DMS153 (cell line): ENCODE data around the gene TRIM8.

Experiments used
- DNase-seq: peaks from one replicate; lab custom pipeline; 2025; lab: John Stamatoyannopoulos, UW

TRIM8 gene

GRCh38 chr10:102701796-102702195 is 57.5 kb downstream of the TRIM8 start:
- DNase-seq: no peak

- no peak for DNase-seq
These were observed 58.5 kb downstream of the TRIM8 start for GRCh38 chr10:102702742-102703141.

GRCh38 chr10:102704915-102705314 is 60.6 kb downstream of the TRIM8 start:
- no peak for DNase-seq

GRCh38 chr10:102705531-102705930 is 61.3 kb downstream of the TRIM8 start:
- no peak for DNase-seq
